ENCODE results near the gene NCAM1.

NCAM1 gene

DNA sequence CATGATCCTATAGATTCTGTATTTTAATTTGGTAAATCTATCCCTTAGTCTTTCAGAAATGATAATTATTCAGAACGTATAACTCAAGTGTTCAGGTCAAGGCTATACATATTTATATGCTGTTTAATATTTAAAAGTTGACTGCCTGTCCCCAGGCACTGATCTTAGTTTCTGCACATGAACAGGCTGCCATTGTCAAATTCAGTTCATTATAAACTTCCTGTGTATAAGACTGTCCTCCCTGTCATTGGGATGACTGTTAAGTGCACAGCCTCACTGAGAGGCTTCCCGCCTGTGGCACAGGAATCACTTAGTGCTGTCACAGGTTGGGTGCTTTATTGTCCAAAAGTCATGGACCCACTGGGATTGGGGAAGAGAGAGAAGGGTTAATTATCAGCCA lies 261.0 kb downstream of the NCAM1 start:
- TF ChIP-seq, protein P1, sequence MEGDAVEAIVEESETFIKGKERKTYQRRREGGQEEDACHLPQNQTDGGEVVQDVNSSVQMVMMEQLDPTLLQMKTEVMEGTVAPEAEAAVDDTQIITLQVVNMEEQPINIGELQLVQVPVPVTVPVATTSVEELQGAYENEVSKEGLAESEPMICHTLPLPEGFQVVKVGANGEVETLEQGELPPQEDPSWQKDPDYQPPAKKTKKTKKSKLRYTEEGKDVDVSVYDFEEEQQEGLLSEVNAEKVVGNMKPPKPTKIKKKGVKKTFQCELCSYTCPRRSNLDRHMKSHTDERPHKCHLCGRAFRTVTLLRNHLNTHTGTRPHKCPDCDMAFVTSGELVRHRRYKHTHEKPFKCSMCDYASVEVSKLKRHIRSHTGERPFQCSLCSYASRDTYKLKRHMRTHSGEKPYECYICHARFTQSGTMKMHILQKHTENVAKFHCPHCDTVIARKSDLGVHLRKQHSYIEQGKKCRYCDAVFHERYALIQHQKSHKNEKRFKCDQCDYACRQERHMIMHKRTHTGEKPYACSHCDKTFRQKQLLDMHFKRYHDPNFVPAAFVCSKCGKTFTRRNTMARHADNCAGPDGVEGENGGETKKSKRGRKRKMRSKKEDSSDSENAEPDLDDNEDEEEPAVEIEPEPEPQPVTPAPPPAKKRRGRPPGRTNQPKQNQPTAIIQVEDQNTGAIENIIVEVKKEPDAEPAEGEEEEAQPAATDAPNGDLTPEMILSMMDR (IDR thresholded peaks at IDR 0.05; ENCODE audit: low read depth, low read length) = no peak
- H3K4me3 ChIP-seq (ENCODE audit: low read depth, low read length) = no peak overlapping the region

DNA sequence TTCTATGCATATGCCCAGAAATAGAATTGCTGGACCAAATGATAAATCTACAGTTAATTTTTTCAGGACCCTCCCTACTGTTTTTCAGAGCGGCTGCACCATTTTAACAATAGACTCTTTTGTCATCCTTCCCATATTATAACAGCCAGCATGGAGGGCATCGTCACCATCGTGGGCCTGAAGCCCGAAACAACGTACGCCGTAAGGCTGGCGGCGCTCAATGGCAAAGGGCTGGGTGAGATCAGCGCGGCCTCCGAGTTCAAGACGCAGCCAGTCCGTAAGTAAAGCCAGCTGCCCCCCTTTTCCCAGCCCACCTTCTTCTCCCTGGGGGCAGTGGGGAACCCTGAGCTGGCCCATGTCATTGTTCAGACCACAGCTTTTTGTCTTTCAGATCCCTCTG lies 273.7 kb downstream of the NCAM1 start:
- TF ChIP-seq, protein P1 (IDR thresholded peaks at IDR 0.05; ENCODE audit: low read depth, low read length) = no peak
- no peak overlapping the region for H3K4me3 ChIP-seq (ENCODE audit: low read depth, low read length)

DNA sequence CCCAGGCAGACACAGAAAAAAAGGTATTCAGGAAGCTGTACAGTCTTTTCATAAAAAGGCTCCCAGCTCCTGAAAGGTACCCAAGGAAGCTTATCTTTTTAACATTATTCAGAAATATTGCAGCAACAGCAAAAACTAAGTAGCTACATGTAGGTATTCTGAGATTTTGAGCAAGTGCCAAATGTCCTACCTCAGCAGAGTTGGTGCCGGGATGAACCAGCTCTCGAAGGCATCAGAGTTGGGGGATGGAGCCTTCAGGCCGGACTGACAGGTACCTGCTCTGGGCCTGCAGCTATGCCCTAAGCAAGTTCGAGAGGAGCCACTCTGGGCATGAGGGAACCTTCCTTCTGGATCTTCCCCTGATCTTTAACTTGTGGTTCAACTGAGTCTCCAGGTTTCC lies 276.0 kb downstream of the NCAM1 start:
- no peak overlapping the region for H3K4me3 ChIP-seq (ENCODE audit: low read depth, low read length)
- TF ChIP-seq, protein P1 (IDR thresholded peaks at IDR 0.05; ENCODE audit: low read depth, low read length) = no peak

DNA sequence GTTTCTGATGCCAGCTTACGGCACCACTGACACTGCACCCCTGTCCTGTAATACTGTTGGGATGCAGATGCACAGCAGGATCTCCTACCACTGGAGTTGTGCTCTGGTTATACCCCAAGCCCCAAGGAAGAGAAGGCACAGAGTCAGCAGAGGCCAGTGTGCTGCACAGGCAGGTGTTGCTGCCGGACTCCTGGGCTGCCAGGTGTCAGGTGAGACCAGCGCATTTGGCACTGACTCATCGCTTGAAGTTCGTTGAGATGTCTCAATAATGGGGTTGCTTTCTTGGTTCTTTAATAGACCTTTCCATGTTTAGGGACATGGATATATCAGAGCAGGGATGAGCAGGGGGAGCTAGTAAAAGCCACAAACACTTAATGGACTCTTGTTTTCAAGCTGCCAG lies 277.5 kb downstream of the NCAM1 start:
- TF ChIP-seq, protein P1 (IDR thresholded peaks at IDR 0.05; ENCODE audit: low read depth, low read length) = no peak
- no peak overlapping the region for H3K4me3 ChIP-seq (ENCODE audit: low read depth, low read length)

DNA sequence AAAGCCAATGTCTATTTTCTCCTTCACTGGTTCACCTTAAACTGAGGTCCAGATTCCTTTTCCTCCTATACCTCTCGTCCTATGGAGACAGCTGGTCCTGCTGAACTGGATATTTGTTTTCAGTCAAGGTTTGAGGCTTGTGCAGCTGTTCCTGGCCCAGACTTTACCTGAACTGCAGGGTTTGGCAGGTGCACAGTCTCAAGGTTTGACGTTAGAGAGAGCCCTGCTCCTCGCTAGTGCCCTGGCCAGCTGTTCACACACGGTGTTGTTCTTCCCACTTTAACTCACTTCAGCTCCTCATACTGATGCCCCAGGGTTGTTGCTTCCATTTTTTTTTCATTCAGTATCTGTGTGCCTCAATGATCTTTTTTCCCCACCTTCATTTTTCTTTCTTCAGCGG lies 279.2 kb downstream of the NCAM1 start:
- H3K4me3 ChIP-seq (ENCODE audit: low read depth, low read length) = no peak overlapping the region
- TF ChIP-seq, protein P1 (IDR thresholded peaks at IDR 0.05; ENCODE audit: low read depth, low read length) = no peak

DNA sequence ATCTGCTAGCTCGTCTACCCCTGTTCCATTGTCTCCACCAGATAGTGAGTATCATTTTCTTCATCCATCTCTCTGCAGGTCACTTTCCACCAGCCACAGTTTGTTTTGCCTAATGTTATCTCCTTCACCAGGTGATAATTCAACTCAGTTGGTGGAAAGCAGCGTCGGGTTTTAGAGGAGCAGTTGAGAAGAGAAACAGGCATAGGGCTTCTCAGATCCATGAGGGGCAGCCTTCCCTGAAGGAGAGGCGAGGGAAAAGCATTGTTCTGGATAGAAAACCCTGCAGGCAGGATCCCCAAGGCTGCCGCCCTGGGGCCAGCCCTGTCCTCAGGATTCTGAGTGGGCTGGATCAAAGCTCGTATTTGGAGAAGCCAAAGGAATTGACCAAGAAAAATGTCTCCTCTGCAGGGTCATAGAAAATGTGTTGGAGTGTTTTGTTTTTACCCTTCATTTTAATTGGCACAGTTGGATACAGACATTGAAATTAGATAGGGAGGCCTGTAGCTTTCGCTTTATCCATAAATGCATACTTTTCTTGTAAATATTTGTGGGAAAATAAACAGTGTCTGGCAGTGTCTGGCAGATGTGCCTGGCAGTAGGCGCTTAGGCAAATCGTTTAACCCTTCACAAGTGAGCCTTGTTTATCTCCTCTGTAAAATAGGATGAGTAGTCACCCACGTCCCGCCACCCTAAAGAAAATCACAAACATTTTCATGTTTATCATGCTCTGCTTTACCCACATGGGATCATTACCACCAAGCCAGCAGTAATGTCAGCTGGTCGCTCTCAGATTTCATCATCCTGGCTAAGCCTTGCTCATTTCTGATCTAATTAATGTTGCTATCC lies 279.8 kb downstream of the NCAM1 start:
- H3K4me3 ChIP-seq (ENCODE audit: low read depth, low read length) = no peak overlapping the region
- TF ChIP-seq, protein P1 (IDR thresholded peaks at IDR 0.05; ENCODE audit: low read depth, low read length) = no peak

DNA sequence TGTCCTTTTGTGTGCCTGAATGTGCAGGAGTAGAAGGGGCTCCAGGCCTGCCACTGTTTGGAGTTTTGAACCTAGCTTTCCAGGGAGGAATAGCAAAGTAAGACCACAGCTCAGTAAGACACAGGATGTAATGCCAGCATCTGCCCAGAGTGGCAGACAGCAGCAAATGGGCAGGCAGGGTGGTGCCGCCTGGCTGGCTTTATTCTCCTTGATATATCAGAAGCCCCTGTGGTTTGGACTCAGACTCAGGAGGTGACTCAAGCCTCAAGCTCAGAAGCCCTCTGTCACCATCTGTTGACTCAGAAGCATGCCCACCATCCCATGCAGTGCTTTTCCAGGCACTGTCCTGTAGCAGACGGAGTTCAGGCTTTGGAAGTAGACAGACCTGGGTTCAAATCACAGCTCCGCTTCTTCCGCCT lies 280.4 kb downstream of the NCAM1 start:
- TF ChIP-seq, protein P1 (IDR thresholded peaks at IDR 0.05; ENCODE audit: low read depth, low read length) = no peak
- H3K4me3 ChIP-seq (ENCODE audit: low read depth, low read length) = no peak overlapping the region

Data from WI38 (cell line).